Endothelial cell (in vitro differentiated cells): ENCODE data around the gene LIX1. TPM values are rescaled to one million over a fixed set of nuclear protein-coding genes. Genes with fewer than 3 reads are reported as not detected.

Experiments
- DNase-seq: peaks from one replicate; pipeline ENCODE4 v3.0.0; 2021; ENCODE audit warnings: low spot score
- H3K27ac Mint-ChIP-seq: one replicate; pipeline ENCODE4 v1.8.0; 2021; ENCODE audit warnings: mixed read lengths, inconsistent platforms; ENCODE audit not compliant: unreplicated experiment
- H3K27me3 Mint-ChIP-seq: one replicate; pipeline ENCODE4 v1.8.0; 2021; ENCODE audit warnings: mild to moderate bottlenecking, moderate library complexity, mixed read lengths, inconsistent platforms; ENCODE audit not compliant: unreplicated experiment
- H3K36me3 Mint-ChIP-seq: one replicate; pipeline ENCODE4 v1.8.0; 2021; ENCODE audit warnings: mild to moderate bottlenecking, low read depth, mixed read lengths, inconsistent platforms; ENCODE audit not compliant: unreplicated experiment
- H3K4me1 Mint-ChIP-seq: one replicate; pipeline ENCODE4 v1.8.0; 2021; ENCODE audit warnings: mild to moderate bottlenecking, mixed read lengths, inconsistent platforms; ENCODE audit not compliant: unreplicated experiment
- H3K4me3 Mint-ChIP-seq: one replicate; pipeline ENCODE4 v1.8.0; 2021; ENCODE audit warnings: mild to moderate bottlenecking, mixed read lengths, inconsistent platforms; ENCODE audit not compliant: unreplicated experiment
- H3K9me3 Mint-ChIP-seq: one replicate; pipeline ENCODE4 v1.8.0; 2021; ENCODE audit warnings: mixed read lengths, inconsistent platforms; ENCODE audit not compliant: unreplicated experiment
- total RNA-seq: library from RNA; stranded (reverse); fragmentation: NEBNext Ultra II Directional; extraction: Animal tissue kit (Norgen Biotek cat#: 25700); gene quantifications from one replicate; pipeline ENCODE4 v1.2.1, GENCODE V29; 2021; ENCODE audit not compliant: unreplicated experiment
- TF ChIP-seq, protein P1 (sequence below): fragments of 200-600 bp; sonication (generic); IDR thresholded peaks from one replicate; pipeline ENCODE4 v1.5.0; 2021; ENCODE audit warnings: antibody characterized with exemption; ENCODE audit not compliant: unreplicated experiment

LIX1 gene
- total RNA-seq, 1 donor from 2014 or later, result 0.46 TPM

GRCh38 chr5:97078958-97079743 is 63.3 kb downstream of the LIX1 start:
- TF ChIP-seq, protein P1, sequence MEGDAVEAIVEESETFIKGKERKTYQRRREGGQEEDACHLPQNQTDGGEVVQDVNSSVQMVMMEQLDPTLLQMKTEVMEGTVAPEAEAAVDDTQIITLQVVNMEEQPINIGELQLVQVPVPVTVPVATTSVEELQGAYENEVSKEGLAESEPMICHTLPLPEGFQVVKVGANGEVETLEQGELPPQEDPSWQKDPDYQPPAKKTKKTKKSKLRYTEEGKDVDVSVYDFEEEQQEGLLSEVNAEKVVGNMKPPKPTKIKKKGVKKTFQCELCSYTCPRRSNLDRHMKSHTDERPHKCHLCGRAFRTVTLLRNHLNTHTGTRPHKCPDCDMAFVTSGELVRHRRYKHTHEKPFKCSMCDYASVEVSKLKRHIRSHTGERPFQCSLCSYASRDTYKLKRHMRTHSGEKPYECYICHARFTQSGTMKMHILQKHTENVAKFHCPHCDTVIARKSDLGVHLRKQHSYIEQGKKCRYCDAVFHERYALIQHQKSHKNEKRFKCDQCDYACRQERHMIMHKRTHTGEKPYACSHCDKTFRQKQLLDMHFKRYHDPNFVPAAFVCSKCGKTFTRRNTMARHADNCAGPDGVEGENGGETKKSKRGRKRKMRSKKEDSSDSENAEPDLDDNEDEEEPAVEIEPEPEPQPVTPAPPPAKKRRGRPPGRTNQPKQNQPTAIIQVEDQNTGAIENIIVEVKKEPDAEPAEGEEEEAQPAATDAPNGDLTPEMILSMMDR, result no peak

DNA sequence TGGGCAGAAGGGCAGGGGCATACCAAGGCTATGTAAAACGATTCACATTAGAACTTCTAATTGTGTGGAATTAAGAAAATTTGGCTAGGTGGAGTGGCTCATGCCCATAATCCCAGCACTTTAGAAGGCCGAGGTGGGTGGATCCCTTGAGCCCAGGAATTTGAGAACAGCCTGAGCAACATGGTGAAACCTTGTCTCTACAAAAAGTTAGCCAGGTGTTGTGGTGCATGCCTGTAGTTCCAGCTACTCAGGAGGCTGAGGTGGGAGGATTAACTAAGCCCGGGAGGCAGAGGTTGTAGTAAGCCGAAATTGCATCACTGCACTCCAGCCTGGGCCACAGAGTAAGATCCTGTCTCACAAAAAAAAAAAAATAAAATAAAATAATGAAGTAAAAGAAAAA is 65.2 kb downstream of the LIX1 start:
- no peaks in the 10 kb centered on the region for H3K9me3 Mint-ChIP-seq
- H3K4me1 Mint-ChIP-seq, result peaks cover 3% of the 10 kb centered on the region
- H3K36me3 Mint-ChIP-seq, result no peaks in the 10 kb centered on the region
- no peak overlapping the region for H3K4me3 Mint-ChIP-seq
- no peak for DNase-seq
- no peaks in the 10 kb centered on the region for H3K27me3 Mint-ChIP-seq
- no peak overlapping the region for H3K27ac Mint-ChIP-seq
- TF ChIP-seq, protein P1, result no peak

More at GRCh38 chr5:97078958-97079743, 63.3 kb downstream of the LIX1 start:
- Mint-ChIP-seq H3K36me3 (no peaks in the 10 kb centered on the region), H3K27me3 (no peaks in the 10 kb centered on the region), H3K9me3 (no peaks in the 10 kb centered on the region), H3K4me1 (peaks cover 3% of the 10 kb centered on the region), H3K4me3 (no peak overlapping the region), H3K27ac (no peak overlapping the region)
- DNase-seq, result no peak

GRCh38 chr5:97076098-97076497 is 66.3 kb downstream of the LIX1 start:
- Mint-ChIP-seq H3K27me3 (no peaks in the 10 kb centered on the region), H3K27ac (no peak overlapping the region), H3K9me3 (no peaks in the 10 kb centered on the region), H3K36me3 (no peaks in the 10 kb centered on the region), H3K4me3 (no peak overlapping the region), H3K4me1 (peaks cover 3% of the 10 kb centered on the region)
- DNase-seq, result no peak
- TF ChIP-seq, protein P1, result no peak

GRCh38 chr5:97075649-97076048 is 66.8 kb downstream of the LIX1 start:
- Mint-ChIP-seq H3K27ac (no peak overlapping the region), H3K4me3 (no peak overlapping the region), H3K4me1 (peaks cover 3% of the 10 kb centered on the region), H3K27me3 (no peaks in the 10 kb centered on the region), H3K36me3 (no peaks in the 10 kb centered on the region), H3K9me3 (no peaks in the 10 kb centered on the region)
- no peak for DNase-seq
- TF ChIP-seq, protein P1, result no peak

DNA sequence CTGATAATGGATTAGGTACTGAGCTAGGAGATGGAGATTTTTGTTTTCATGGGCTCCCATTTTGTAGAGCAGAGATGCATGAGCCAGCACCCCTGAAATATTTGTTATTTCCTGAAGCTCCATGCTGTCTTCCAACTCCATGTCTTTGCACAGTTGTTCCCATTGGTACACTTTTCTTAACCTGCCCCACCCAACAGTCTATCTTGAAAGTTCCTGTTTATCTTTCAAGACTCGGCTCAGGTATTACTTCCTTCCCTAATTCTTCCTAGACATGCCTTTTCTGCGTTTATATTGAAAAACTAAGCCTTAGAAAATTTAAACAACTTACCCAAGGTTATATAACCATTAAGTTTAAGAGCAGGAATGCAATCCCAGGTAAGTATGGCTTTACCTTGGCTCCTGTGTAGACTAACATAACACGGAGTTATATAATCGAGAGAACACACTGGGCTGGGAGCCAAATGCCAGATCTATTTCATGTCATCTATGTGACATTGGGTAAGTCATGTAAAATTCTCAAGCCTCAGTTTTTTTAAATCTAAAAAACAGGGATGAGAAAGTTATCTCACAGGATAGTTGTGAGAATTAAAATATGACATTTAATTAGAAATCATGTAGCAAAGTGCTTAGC is 67.4 kb downstream of the LIX1 start:
- Mint-ChIP-seq H3K27ac (no peak overlapping the region), H3K9me3 (no peaks in the 10 kb centered on the region), H3K36me3 (no peaks in the 10 kb centered on the region), H3K4me3 (no peak overlapping the region), H3K27me3 (no peaks in the 10 kb centered on the region), H3K4me1 (peaks cover 3% of the 10 kb centered on the region)
- no peak for DNase-seq
- TF ChIP-seq, protein P1, result no peak
